G401 (cell line): Measurements from ENCODE around the gene THNSL1. TPM values are rescaled to one million over a fixed set of nuclear protein-coding genes. Genes with fewer than 3 reads are reported as not detected.

Experiments
- total RNA-seq: library from RNA; depleted of rRNA; stranded (reverse); fragments of >200 nt; shearing (Covaris generic); gene quantifications from 2 replicates; pipeline ENCODE4 v1.2.3, GENCODE V29; 2014; rRNA removed

Gene THNSL1
- total RNA-seq, 1 experiment from 2014 or later, result 6.4 TPM

Other genes with a start within 250 kb of the THNSL1 start
- gene PRTFDC1, start 64.0 kb upstream of the THNSL1 start, total RNA-seq, result 32.6 and 46.6 TPM in 2 replicates
- not detected in 2 replicates for gene ENKUR, start 454 bp upstream of the THNSL1 start, total RNA-seq
- gene GPR158, start 158.4 kb downstream of the THNSL1 start, total RNA-seq, result not detected in 2 replicates